Measurements from ENCODE around the gene NKX3-2. TPM values are rescaled to one million over a fixed set of nuclear protein-coding genes. Genes with fewer than 3 reads are reported as not detected.

NKX3-2 gene
- total RNA-seq, 1 experiment from 2014 or later, result 0.07 TPM

GRCh38 chr4:13524504-13525243 lies 19.6 kb downstream of the NKX3-2 start:
- H3K9me3 ChIP-seq (ENCODE audit: low read length), result no peaks in the 10 kb centered on the region
- H3K9ac ChIP-seq (ENCODE audit: low read length), result no peak overlapping the region
- CTCF ChIA-PET, result no interaction called here
- peaks cover 36% of the 10 kb centered on the region for H3K27me3 ChIP-seq (ENCODE audit: low read length)
- TF ChIP-seq CTCF (conservative IDR thresholded peaks at IDR 0.05; ENCODE audit: low read depth, low read length), result no peak
- TF ChIP-seq EZH2phosphoT487 (IDR thresholded peaks at IDR 0.05; ENCODE audit: borderline replicate concordance, low read length), result no peak
- TF ChIP-seq EZH2 (IDR thresholded peaks at IDR 0.05; ENCODE audit: low read length, unreplicated experiment), result no peak
- H3F3A ChIP-seq (ENCODE audit: low read length, unreplicated experiment), result no peaks in the 10 kb centered on the region
- H3K36me3 ChIP-seq (ENCODE audit: low read depth, low read length), result no peaks in the 10 kb centered on the region
- H3K4me2 ChIP-seq (ENCODE audit: low read length), result no peak overlapping the region
- H3K27ac ChIP-seq (ENCODE audit: low read length), result no peak overlapping the region
- H3K9me2 ChIP-seq (replicated peaks; ENCODE audit: low read length), result no peaks in the 10 kb centered on the region
- no peaks in the 10 kb centered on the region for H3K4me1 ChIP-seq (ENCODE audit: insufficient read depth, low read length)
- intact Hi-C loops (cut with micrococcal nuclease), result no loop called here
- POLR2A ChIA-PET (ENCODE audit: unreplicated experiment), result no interaction called here
- no TSS peak for BruUV-seq (replicated peaks)
- no peaks in the 10 kb centered on the region for H4K20me1 ChIP-seq (ENCODE audit: low read length)
- H2AFZ ChIP-seq (ENCODE audit: low read length), result no peak overlapping the region
- no peak for ATAC-seq
- H3K4me3 ChIP-seq (ENCODE audit: low read length), result no peak overlapping the region
- H3K79me2 ChIP-seq (ENCODE audit: low read length), result no peaks in the 10 kb centered on the region
- DNase-seq, result no peak

- CTCF ChIA-PET, result no interaction called here
- ATAC-seq, result no peak
- no peak overlapping the region for H2AFZ ChIP-seq (ENCODE audit: low read length)
These were observed 20.5 kb downstream of the NKX3-2 start for GRCh38 chr4:13523591-13524503.

More at GRCh38 chr4:13523591-13524503, 20.5 kb downstream of the NKX3-2 start:
- no peak for TF ChIP-seq EZH2 (IDR thresholded peaks at IDR 0.05; ENCODE audit: low read length, unreplicated experiment)
- no peak for TF ChIP-seq CTCF (conservative IDR thresholded peaks at IDR 0.05; ENCODE audit: low read depth, low read length)
- no peak for TF ChIP-seq EZH2phosphoT487 (IDR thresholded peaks at IDR 0.05; ENCODE audit: borderline replicate concordance, low read length)
- no peaks in the 10 kb centered on the region for H3F3A ChIP-seq (ENCODE audit: low read length, unreplicated experiment)
- no peaks in the 10 kb centered on the region for H3K36me3 ChIP-seq (ENCODE audit: low read depth, low read length)
- no peaks in the 10 kb centered on the region for H4K20me1 ChIP-seq (ENCODE audit: low read length)
- peaks cover 44% of the 10 kb centered on the region for H3K27me3 ChIP-seq (ENCODE audit: low read length)
- POLR2A ChIA-PET (ENCODE audit: unreplicated experiment), result no interaction called here
- no peaks in the 10 kb centered on the region for H3K9me2 ChIP-seq (replicated peaks; ENCODE audit: low read length)
- H3K4me2 ChIP-seq (ENCODE audit: low read length), result no peak overlapping the region
- intact Hi-C loops (cut with micrococcal nuclease), result no loop called here
- no peak for DNase-seq
- H3K27ac ChIP-seq (ENCODE audit: low read length), result no peak overlapping the region
- H3K9me3 ChIP-seq (ENCODE audit: low read length), result no peaks in the 10 kb centered on the region
- H3K79me2 ChIP-seq (ENCODE audit: low read length), result no peaks in the 10 kb centered on the region
- no peak overlapping the region for H3K4me3 ChIP-seq (ENCODE audit: low read length)
- BruUV-seq (replicated peaks), result no TSS peak
- H3K9ac ChIP-seq (ENCODE audit: low read length), result no peak overlapping the region
- no peaks in the 10 kb centered on the region for H3K4me1 ChIP-seq (ENCODE audit: insufficient read depth, low read length)
